Ovary (tissue), 9 donors: Measurements from ENCODE around the gene IQSEC3. TPM values are rescaled to one million over a fixed set of nuclear protein-coding genes. Genes with fewer than 3 reads are reported as not detected.

Experiments used
- DNase-seq, 5 donors: peaks; one replicate each; pipeline ENCODE4 v3.0.0-alpha.2; 2019 to 2020
- H3K27ac ChIP-seq, 2 donors: fragments of 200-600 bp; one replicate each; pipeline versions ENCODE4 v1.5.1 to v1.8.0; 2019 to 2022
- H3K27me3 ChIP-seq: fragments of 200-600 bp; one replicate; pipeline ENCODE4 v1.8.0; 2022
- H3K36me3 ChIP-seq: fragments of 200-600 bp; sonication (generic); one replicate; pipeline ENCODE4 v1.5.1; 2019
- H3K4me1 ChIP-seq: one replicate; pipeline ENCODE4 v1.8.1; 2013; ENCODE audit warnings: mild to moderate bottlenecking, moderate library complexity; ENCODE audit not compliant: insufficient read depth
- H3K4me3 ChIP-seq: fragments of 200-600 bp; sonication (generic); one replicate; pipeline ENCODE4 v1.5.1; 2017
- H3K9me3 ChIP-seq, 2 donors: fragments of 200-600 bp in 1 of 2; sonication (generic) in 1 of 2; one replicate each; pipeline versions ENCODE4 v1.5.1 to v1.8.1; 2013 to 2019; ENCODE audit warnings: mild to moderate bottlenecking in 1 of 2, moderate library complexity in 1 of 2
- EP300 ChIP-seq: sonication (generic); formaldehyde crosslinking; IDR thresholded peaks from one replicate; pipeline ENCODE4 v1.6.1; 2017; ENCODE audit warnings: antibody characterized with exemption
- POLR2A ChIP-seq: fragments of 450-650 bp; IDR thresholded peaks from one replicate; pipeline ENCODE4 v1.6.1; 2017; ENCODE audit warnings: antibody characterized with exemption, mild to moderate bottlenecking, moderate library complexity
- WGBS, 3 donors: extraction: QIAGEN DNeasy Blood & Tissue Kit in 1 of 3; methylation state at CpG; one replicate each; pipeline versions ENCODE4 v1.1.5 to v1.1.7; 2013 to 2017; 5-methylcytosine and 5-hydroxymethylcytosine counted together
- intact Hi-C, 4 donors: fragments of 100-400 bp; cut with DNase I; formaldehyde crosslinking; loops; one replicate each; pipeline versions ENCODE4 v1.11.0 to v1.15.1; 2022 to 2023
- polyA plus RNA-seq, 2 donors: library from polyadenylated mRNA; stranded (reverse); fragments of 200-250 nt in 1 of 2; fragments of 350-450 nt in 1 of 2; fragmentation: Illumina TruSeq in 1 of 2; extraction: RNeasy Lipid Tissue Mini Kit (QIAGEN cat#74804) in 1 of 2; gene quantifications; one replicate each; pipeline ENCODE4 v1.2.3, GENCODE V29; 2013 to 2014
- total RNA-seq, 7 donors: library from RNA; depleted of rRNA in 2 of 7; stranded (reverse); fragments of >200 nt in 2 of 7; fragmentation: NEBNext Ultra II Directional in 3 of 7; extraction: Animal tissue kit (Norgen Biotek cat#: 25700) in 3 of 7; gene quantifications; one replicate each; pipeline versions ENCODE4 v1.1.0 to v1.2.4, GENCODE V29; 2016 to 2023
- TF ChIP-seq, protein P1 (sequence below), 3 donors: fragments of 450-650 bp in 2 of 3; fragments of 200-600 bp in 1 of 3; IDR thresholded peaks; one replicate each; pipeline versions ENCODE4 v1.5.1 to v1.8.0; 2016 to 2022; ENCODE audit warnings: antibody characterized with exemption in 3 of 3, mild to moderate bottlenecking in 1 of 3
- donor health status: DM: no; HTN: no; CAD: no; lungs with moderate emphysema.
- donor health status: DM: no; HTN: no; CAD: no.
- donor health status: Bipolar disorder and iron deficiency.
- donor health status: DM: yes; HTN: yes; CAD: no.
- donor health status: DM: no; HTN: no; CAD: no.
- donor health status: DM: yes; HTN: yes; CAD: no.

The IQSEC3 gene
- total and polyA plus RNA-seq, 9 donors = 0.88 to 10.0 (median 3.0) TPM

DNA sequence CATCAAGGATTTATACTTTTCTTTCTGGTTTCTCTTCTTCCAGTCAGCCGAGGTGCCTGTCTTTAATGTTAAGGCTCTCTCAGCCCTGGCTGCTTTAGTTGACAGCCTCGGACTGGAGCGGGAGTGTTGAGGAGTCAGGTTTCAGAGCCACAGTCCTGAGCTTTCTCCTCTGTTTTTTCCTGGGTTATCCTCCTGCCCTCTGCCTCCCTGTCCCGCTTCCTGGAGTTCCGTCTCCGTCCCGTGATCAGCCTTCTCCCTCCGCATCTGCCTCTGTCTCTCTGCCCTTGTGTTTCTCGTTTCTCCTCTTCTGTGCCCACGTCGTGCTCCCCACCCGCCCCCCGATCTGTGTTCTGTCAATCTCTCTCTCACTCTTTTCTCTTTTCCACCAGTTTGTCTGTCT, 33.0 kb downstream of the IQSEC3 start:
- 14 to 18% (median 17%) methylated on average over 13 of the region's 13 CpGs for WGBS, 3 donors
- no peak for DNase-seq
- H3K27me3 ChIP-seq = no peaks in the 10 kb centered on the region
- H3K4me3 ChIP-seq = no peak overlapping the region
- no peaks in the 10 kb centered on the region for H3K4me1 ChIP-seq
- intact Hi-C loops = no loop called here
- no peaks in the 10 kb centered on the region for H3K9me3 ChIP-seq
- no peak for TF ChIP-seq EP300
- no peak overlapping the region for H3K27ac ChIP-seq
- H3K36me3 ChIP-seq = no peaks in the 10 kb centered on the region

DNA sequence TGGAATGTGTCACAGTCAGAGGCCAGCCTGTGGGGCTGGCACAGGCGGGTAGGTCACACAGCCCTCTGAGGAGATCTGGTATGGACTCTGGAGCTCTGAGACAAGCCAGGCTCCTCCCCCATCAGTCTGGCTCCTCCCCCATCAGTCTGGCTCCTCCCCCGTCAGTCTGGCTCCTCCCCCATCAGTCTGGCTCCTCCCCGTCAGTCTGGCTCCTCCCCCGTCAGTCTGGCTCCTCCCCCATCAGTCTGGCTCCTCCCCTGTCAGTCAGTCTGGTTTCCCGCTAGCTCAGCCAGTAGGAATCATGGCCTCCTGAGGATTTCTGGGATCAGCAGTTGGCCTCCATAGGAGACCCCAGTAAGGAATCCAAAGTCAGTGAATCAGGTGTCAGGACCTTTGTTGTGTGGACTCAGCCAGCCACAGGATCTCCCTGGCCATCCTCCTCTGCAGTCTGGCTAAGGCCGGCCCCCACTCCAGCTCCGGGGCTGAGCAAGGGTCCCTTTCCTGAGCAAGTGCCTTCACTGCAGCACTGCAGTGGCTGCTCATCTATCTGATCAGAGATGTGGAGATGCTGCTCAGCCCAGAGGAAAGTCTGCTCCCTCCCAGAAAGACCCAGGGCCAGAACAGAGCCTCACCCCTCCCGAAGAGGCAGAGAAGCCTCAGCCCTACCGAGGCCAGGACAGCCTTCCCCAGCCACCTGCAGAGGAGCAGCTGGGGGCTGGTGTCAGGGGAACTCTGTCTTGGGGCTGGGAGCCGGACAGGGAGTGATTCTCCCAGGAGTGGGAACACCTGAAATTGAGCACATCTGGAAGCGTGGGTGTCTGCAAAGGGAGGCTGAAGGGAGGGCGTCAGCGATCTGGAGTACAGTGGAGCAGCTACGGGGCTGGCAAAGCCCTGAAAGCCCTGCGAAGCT, 35.7 kb downstream of the IQSEC3 start:
- DNase-seq = no peak
- Histone ChIP-seq H3K4me1 (no peaks in the 10 kb centered on the region), H3K27ac (no peak overlapping the region), H3K9me3 (no peaks in the 10 kb centered on the region), H3K4me3 (no peak overlapping the region), H3K36me3 (no peaks in the 10 kb centered on the region), H3K27me3 (no peaks in the 10 kb centered on the region)
- WGBS, 3 donors = 38 to 52% (median 46%) methylated on average over 15 of the region's 15 CpGs
- intact Hi-C loops = no loop called here
- TF ChIP-seq POLR2A (no peak), EP300 (no peak)
- TF ChIP-seq, protein P1, sequence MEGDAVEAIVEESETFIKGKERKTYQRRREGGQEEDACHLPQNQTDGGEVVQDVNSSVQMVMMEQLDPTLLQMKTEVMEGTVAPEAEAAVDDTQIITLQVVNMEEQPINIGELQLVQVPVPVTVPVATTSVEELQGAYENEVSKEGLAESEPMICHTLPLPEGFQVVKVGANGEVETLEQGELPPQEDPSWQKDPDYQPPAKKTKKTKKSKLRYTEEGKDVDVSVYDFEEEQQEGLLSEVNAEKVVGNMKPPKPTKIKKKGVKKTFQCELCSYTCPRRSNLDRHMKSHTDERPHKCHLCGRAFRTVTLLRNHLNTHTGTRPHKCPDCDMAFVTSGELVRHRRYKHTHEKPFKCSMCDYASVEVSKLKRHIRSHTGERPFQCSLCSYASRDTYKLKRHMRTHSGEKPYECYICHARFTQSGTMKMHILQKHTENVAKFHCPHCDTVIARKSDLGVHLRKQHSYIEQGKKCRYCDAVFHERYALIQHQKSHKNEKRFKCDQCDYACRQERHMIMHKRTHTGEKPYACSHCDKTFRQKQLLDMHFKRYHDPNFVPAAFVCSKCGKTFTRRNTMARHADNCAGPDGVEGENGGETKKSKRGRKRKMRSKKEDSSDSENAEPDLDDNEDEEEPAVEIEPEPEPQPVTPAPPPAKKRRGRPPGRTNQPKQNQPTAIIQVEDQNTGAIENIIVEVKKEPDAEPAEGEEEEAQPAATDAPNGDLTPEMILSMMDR (IDR thresholded peaks at IDR 0.05) = no peak

DNA sequence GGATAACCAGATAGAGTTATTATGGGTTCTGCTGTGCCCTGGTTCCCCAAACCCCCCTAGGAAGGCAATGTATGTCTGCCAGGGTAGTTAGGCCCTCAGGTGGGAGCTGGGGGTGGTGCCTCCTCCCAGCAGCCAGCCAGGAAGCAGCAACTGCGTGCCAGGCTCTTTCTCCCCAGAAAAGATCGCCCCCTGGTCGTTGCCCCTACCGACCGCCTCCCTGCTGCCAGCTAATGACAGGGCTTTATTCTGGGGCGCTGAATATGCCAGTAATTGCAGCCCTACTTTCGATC, 36.3 kb downstream of the IQSEC3 start:
- H3K4me3 ChIP-seq = no peak overlapping the region
- no peak overlapping the region for H3K27ac ChIP-seq
- no peaks in the 10 kb centered on the region for H3K9me3 ChIP-seq
- WGBS, 3 donors = 28 to 43% (median 42%) methylated on average over 7 of the region's 7 CpGs
- no peaks in the 10 kb centered on the region for H3K36me3 ChIP-seq
- no peaks in the 10 kb centered on the region for H3K27me3 ChIP-seq
- H3K4me1 ChIP-seq = no peaks in the 10 kb centered on the region
- TF ChIP-seq, protein P1 (IDR thresholded peaks at IDR 0.05) = no peak
- TF ChIP-seq POLR2A = no peak
- no peak for TF ChIP-seq EP300
- no peak for DNase-seq
- intact Hi-C loops = no loop called here

DNA sequence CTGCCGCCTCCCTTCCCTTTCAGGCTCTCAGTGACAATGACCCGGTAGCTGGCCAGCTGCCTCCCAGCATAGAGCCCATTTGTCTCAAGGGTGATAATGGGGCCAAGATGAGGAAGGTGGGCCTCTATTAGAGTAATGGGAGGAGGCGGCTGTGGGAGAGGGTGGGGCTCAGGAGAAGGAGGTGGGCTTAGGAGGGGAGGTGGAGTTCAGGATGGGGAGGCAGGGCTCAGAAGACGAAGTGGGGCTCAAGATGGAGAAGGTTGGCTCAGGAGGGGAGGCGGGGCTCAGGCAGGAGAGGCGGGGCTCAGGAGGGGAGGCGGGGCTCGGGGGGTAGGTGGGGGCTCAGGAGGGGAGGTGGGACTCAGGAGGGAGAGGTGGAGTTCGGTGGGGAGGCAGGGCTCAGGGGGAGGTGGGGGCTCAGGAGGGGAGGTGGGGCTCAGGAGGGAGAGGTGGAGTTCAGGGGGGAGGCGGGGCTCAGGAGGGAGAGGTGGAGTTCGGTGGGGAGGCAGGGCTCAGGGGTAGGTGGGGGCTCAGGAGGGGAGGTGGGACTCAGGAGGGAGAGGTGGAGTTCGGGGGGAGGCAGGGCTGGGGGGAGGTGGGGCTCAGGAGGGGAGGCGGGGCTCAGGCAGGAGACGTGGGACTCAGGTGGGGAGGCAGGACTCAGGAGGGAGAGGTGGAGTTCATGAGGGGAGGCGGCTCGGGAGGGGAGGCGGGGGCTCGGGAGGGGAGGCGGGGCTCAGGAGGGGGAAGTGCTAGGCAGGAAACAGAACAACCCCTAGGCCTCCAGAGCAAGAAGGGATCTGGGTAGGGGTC, 36.8 kb downstream of the IQSEC3 start:
- H3K27me3 ChIP-seq = no peaks in the 10 kb centered on the region
- TF ChIP-seq, protein P1 (IDR thresholded peaks at IDR 0.05) = no peak
- TF ChIP-seq POLR2A (no peak), EP300 (no peak)

More for the DNA sequence above, 36.8 kb downstream of the IQSEC3 start:
- intact Hi-C loops = no loop called here
- no peaks in the 10 kb centered on the region for H3K4me1 ChIP-seq
- no peaks in the 10 kb centered on the region for H3K36me3 ChIP-seq
- no peak overlapping the region for H3K4me3 ChIP-seq
- 44 to 62% (median 51%) methylated on average over 11 to 17 of the region's 19 CpGs for whole genome bisulfite sequencing, 3 donors
- no peak for DNase-seq
- no peak overlapping the region for H3K27ac ChIP-seq
- no peaks in the 10 kb centered on the region for H3K9me3 ChIP-seq
